GM12864 (cell line): ENCODE results near the gene TSPAN9.
"Not testable (repeated sequence)": the region's sequence is repeated elsewhere in the genome, so short reads cannot be mapped to it uniquely, and the experiment has no call there.

ENCODE experiments used
- DNase-seq: peaks from one replicate; pipeline ENCODE4 v3.0.0-alpha.2; 2011; ENCODE audit warnings: low read depth
- H3K4me3 ChIP-seq: 2 replicates; pipeline ENCODE4 v1.5.1; 2011; ENCODE audit warnings: mild to moderate bottlenecking, low read depth, low read length, control low read depth
- TF ChIP-seq, protein P1 (sequence below): IDR thresholded peaks from 2 replicates; pipeline ENCODE4 v1.5.1; 2011; ENCODE audit warnings: low read depth, mild to moderate bottlenecking, moderate library complexity, low read length, control low read depth, inconsistent platforms; ENCODE audit errors: missing control alignments

Gene TSPAN9

DNA sequence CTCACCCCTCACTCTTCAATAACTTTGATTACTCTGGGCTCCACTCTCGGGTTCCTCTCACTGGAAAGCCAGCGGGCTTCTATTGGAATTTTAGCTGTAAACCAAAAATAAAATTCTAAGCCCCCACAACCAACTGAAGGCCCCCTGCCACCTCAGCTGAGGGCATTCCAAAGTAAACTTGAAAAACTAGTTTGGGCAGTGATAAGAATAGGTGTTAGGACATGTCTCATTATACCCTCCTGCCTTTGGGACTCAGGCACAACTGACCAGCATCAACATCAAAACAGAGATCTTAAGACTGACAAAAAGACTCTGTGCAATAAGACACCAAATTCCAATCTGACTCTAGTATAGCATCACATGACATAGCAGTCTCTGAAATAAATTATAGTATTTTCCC is 11.9 kb upstream of the TSPAN9 start:
- no peak for DNase-seq
- no peak overlapping the region for H3K4me3 ChIP-seq
- TF ChIP-seq, protein P1, sequence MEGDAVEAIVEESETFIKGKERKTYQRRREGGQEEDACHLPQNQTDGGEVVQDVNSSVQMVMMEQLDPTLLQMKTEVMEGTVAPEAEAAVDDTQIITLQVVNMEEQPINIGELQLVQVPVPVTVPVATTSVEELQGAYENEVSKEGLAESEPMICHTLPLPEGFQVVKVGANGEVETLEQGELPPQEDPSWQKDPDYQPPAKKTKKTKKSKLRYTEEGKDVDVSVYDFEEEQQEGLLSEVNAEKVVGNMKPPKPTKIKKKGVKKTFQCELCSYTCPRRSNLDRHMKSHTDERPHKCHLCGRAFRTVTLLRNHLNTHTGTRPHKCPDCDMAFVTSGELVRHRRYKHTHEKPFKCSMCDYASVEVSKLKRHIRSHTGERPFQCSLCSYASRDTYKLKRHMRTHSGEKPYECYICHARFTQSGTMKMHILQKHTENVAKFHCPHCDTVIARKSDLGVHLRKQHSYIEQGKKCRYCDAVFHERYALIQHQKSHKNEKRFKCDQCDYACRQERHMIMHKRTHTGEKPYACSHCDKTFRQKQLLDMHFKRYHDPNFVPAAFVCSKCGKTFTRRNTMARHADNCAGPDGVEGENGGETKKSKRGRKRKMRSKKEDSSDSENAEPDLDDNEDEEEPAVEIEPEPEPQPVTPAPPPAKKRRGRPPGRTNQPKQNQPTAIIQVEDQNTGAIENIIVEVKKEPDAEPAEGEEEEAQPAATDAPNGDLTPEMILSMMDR: no peak

DNA sequence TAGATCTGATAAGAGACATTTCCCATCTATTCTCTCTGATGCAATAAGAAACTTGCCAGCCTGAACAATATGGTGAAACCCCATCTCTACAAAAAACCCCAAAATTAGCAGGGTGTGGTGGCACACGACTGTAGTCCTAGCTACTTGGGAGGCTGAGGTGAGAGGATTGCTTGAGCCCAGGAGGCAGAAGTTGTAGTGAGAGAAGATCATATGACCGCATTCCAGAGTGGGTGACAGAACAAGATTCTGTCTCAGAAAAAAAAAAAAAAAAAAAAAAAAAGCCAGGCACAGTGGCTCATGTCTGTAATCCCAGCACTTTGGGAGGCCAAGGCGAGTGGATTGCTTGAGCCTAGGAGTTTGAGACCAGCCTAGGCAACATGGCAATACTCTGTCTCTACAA is 11.3 kb upstream of the TSPAN9 start:
- not testable (repeated sequence) for H3K4me3 ChIP-seq, DNase-seq

DNA sequence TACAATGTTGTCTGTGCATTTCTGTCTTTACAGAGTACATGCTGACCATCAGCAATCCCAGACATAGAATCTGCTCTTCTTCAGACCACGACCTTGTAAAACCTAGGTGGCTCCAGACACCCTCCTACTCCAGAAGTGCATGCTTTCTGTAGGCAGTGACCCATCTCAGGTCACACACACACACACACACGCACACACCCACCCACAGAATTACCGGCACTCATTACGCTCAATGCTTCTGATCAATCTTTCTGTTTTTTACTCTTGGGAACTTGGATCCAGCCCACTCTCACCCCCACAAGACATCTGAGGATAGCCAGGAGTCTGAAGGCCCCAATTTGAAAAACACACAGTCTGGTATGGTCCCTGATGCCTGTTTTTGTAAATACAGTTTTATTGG is 7.5 kb upstream of the TSPAN9 start:
- no peak overlapping the region for H3K4me3 ChIP-seq
- TF ChIP-seq, protein P1: no peak
- no peak for DNase-seq

DNA sequence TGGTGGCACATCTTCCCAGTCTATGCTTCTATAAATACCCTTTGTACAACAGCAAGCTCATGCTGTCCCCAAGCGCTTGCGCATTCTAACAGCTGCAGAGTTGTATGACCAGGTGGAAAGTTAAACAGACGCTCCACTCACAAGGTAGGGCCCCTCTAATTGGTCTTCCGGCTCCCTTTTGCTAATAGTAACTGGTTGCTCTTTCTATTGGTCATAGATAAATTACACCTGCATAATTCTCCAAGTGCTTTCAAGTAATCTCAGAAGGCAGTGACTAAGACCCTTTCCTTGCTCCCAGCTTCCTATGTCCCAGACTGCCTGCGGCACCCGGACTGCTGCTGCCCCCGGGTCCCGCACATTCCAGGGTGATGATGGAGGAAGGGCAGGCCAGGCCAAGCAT is 6.1 kb upstream of the TSPAN9 start:
- no peak overlapping the region for H3K4me3 ChIP-seq
- no peak for DNase-seq
- TF ChIP-seq, protein P1: no peak

DNA sequence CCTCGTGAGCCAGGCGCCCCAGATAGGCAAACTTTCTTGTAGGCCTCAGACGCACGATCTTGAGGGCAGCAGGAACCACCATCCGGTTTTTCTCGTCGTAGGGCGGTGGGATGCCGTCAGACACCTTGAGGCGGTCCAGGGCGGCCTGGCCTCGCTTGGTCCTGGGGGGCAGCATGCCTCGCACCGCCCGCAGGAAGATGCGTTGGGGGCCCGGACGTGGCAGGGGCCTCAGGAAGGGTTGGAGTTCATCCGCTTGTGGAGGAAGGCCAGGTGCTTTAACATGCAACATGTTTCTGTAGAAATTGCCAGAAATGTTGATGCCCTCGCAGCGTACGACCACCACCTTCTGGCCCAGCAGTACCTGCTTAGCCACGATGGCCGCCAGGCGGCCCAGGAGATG is 5.5 kb upstream of the TSPAN9 start:
- no peak for DNase-seq
- H3K4me3 ChIP-seq: no peak overlapping the region
- TF ChIP-seq, protein P1: no peak

DNA sequence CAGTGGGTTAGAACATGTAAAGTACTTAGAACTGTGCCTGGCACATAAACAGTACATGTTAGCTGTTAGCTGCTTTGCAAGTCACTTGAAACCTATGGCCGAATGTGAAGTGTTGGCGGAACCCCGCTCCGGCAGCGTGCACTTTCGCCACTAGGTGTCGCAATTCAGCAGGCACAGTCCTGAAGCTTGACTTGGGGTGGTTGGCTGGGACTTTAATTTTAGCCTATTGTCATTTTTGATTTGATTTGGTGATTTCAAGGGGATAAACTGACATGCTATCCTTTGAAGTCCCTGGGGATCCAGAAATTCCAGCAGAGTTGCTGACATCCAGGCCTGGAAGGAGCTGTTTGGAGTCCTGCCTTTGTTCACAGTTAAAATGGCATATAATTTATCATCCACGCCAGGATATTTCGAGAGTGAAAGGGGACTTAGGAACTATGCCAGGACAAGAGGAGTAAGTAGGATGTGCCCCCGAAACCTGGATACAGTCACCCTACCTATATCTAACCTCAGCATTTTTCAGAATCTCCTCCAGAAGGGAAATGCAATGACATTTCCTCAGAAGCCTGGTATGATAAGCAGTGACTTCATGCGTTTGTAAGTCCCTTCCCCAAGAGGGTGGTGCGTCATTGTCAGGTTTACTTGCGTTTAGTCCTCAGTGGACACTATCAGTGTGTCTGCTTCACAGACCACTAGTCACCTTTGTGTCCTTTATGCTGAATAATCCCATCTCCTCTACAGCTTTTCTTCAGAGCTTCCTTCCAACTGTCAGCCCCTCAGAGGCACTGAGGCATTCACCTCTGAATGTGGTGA is 3.5 kb upstream of the TSPAN9 start:
- DNase-seq: peak; percentile 56

DNA sequence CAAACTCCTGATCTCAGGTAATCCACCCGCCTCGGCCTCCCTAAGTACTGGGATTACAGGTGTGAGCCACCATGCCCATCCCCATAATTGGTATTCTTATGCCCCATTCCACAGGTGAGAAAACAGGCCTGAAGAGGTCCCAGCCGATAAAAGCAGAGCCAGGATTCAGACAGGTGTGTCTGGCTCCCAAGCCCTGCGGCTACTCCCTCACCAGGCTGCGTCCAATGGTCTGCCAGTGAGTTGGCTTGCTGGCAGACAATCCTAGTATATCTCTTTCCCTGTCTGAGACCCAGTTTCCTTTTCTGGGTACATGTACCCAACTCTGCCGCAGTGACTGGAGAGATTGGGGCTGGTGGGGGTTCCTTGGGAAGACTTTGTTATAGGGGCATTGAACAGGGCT is 1.9 kb upstream of the TSPAN9 start:
- no peak for DNase-seq
- TF ChIP-seq, protein P1: no peak
- no peak overlapping the region for H3K4me3 ChIP-seq

More for the DNA sequence above, 3.5 kb upstream of the TSPAN9 start:
- TF ChIP-seq, protein P1: peak; percentile 96
- H3K4me3 ChIP-seq: no peak overlapping the region
